ENCODE results near the gene DTX1. TPM values are rescaled to one million over a fixed set of nuclear protein-coding genes. Genes with fewer than 3 reads are reported as not detected.
"Not testable (repeated sequence)": the region's sequence is repeated elsewhere in the genome, so short reads cannot be mapped to it uniquely, and the experiment has no call there.

Gene DTX1
- polyA plus RNA-seq, 4 donors: 3.9 to 16.0 (median 11.6) TPM

- DNase-seq (ENCODE audit: low read depth in 4 of 4, low spot score in 3 of 4): no peak
These were observed 54.7 kb downstream of the DTX1 start for GRCh38 chr12:113111247-113111646.

- no peak for DNase-seq (ENCODE audit: low read depth in 4 of 4, low spot score in 3 of 4)
These were observed 55.7 kb downstream of the DTX1 start for GRCh38 chr12:113112043-113112899.

- DNase-seq (ENCODE audit: low read depth in 4 of 4, low spot score in 3 of 4): no peak
These were observed 56.9 kb downstream of the DTX1 start for GRCh38 chr12:113113397-113113796.

GRCh38 chr12:113114447-113115178 is 58.1 kb downstream of the DTX1 start:
- no peak for DNase-seq (ENCODE audit: low read depth in 4 of 4, low spot score in 3 of 4)

- DNase-seq (ENCODE audit: low read depth in 4 of 4, low spot score in 3 of 4): no peak
These were observed 59.1 kb downstream of the DTX1 start for GRCh38 chr12:113115455-113116126.

- no peak for DNase-seq (ENCODE audit: low read depth in 4 of 4, low spot score in 3 of 4)
These were observed 60.3 kb downstream of the DTX1 start for GRCh38 chr12:113116875-113117274.

GRCh38 chr12:113117684-113118083 is 61.2 kb downstream of the DTX1 start:
- not testable (repeated sequence) for DNase-seq (ENCODE audit: low read depth in 4 of 4, low spot score in 3 of 4)

GRCh38 chr12:113118142-113118541 is 61.6 kb downstream of the DTX1 start:
- DNase-seq (ENCODE audit: low read depth in 4 of 4, low spot score in 3 of 4): no peak

GRCh38 chr12:113119980-113120669 is 63.6 kb downstream of the DTX1 start:
- DNase-seq (ENCODE audit: low read depth in 4 of 4, low spot score in 3 of 4): no peak

GRCh38 chr12:113120670-113121370 is 64.3 kb downstream of the DTX1 start:
- no peak for DNase-seq (ENCODE audit: low read depth in 4 of 4, low spot score in 3 of 4)

GRCh38 chr12:113127791-113128199 is 71.3 kb downstream of the DTX1 start:
- no peak for DNase-seq (ENCODE audit: low read depth in 4 of 4, low spot score in 3 of 4)

GRCh38 chr12:113128802-113129663 is 72.5 kb downstream of the DTX1 start:
- DNase-seq (ENCODE audit: low read depth in 4 of 4, low spot score in 3 of 4): no peak

- DNase-seq (ENCODE audit: low read depth in 4 of 4, low spot score in 3 of 4): no peak
These were observed 73.3 kb downstream of the DTX1 start for GRCh38 chr12:113129664-113130456.

- DNase-seq (ENCODE audit: low read depth in 4 of 4, low spot score in 3 of 4): no peak
These were observed 74.1 kb downstream of the DTX1 start for GRCh38 chr12:113130457-113131135.

GRCh38 chr12:113131556-113131955 is 75.0 kb downstream of the DTX1 start:
- DNase-seq (ENCODE audit: low read depth in 4 of 4, low spot score in 3 of 4): no peak

- DNase-seq (ENCODE audit: low read depth in 4 of 4, low spot score in 3 of 4): no peak
These were observed 76.5 kb downstream of the DTX1 start for GRCh38 chr12:113133036-113133435.

GRCh38 chr12:113133666-113134065 is 77.1 kb downstream of the DTX1 start:
- DNase-seq (ENCODE audit: low read depth in 4 of 4, low spot score in 3 of 4): no peak

GRCh38 chr12:113134071-113134470 is 77.5 kb downstream of the DTX1 start:
- DNase-seq (ENCODE audit: low read depth in 4 of 4, low spot score in 3 of 4): no peak
